Measurements from ENCODE around the gene MACO1.
A peak's percentile ranks its signal among the peaks of the same experiment; 100 is the strongest.
"Not testable (repeated sequence)": the region's sequence is repeated elsewhere in the genome, so short reads cannot be mapped to it uniquely, and the experiment has no call there.

Gene MACO1

GRCh38 chr1:25458541-25459298 is 28.0 kb downstream of the MACO1 start:
- no peak for DNase-seq (ENCODE audit: low spot score)

- DNase-seq (ENCODE audit: low spot score), result no peak
Observed at GRCh38 chr1:25460020-25460419, 29.3 kb downstream of the MACO1 start.

DNA sequence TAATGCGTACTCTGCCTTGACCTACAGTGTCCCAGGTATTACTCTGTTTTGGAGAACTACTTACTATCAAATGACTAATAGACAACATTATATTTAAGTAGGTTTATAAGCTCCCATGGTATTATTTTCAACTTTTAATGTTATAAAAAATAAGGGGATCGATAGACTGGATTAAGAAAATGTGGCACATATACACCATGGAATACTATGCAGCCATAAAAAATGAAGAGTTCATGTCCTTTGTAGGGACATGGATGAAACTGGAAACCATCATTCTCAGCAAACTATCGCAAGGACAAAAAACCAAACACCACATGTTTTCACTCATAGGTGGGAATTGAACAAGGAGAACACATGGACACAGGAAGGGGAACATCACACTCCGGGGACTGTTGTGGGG is 30.1 kb downstream of the MACO1 start:
- DNase-seq (ENCODE audit: low spot score), result not testable (repeated sequence)

- DNase-seq (ENCODE audit: low spot score), result no peak
Observed at GRCh38 chr1:25461849-25462248, 31.2 kb downstream of the MACO1 start.

GRCh38 chr1:25462732-25463131 is 32.0 kb downstream of the MACO1 start:
- no peak for DNase-seq (ENCODE audit: low spot score)

DNA sequence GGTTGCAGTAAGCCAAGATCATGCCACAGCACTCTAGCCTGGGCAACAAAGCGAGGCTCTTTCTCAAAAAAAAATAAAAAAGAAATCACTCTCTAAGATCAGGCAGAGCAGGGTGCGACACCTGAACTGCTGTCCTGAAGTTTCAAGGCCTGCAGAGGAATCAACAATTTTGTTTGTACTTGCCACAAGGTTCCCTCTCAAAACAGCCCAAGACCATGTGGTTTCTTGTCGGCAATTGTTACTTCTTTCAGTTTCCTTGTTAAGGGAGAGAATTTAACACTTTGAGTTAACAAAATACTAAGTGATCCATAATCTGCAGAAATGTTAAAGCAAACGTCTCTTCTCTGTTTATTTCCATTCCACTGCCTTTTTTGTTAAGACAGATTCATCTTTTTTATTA is 36.5 kb downstream of the MACO1 start:
- DNase-seq (ENCODE audit: low spot score), result no peak

DNA sequence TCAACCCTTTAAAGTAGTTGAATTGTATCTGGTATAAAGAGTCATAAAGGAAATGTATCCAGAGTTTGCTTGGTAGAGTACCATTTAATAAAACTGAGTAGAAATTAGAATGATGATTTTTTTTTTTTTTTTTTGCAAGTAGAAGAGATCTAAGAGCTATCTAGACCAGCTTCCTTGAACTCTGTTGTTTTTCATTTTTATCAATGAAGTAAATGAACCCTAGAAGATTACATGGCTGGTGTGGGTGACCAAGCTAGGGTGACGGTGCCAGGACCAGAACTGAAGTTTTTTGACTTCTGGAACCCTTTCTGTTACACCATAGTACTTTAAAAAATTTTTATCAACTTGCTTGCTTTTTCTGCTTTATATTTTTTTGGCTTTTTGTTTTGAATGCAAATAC is 36.9 kb downstream of the MACO1 start:
- DNase-seq (ENCODE audit: low spot score), result no peak

DNA sequence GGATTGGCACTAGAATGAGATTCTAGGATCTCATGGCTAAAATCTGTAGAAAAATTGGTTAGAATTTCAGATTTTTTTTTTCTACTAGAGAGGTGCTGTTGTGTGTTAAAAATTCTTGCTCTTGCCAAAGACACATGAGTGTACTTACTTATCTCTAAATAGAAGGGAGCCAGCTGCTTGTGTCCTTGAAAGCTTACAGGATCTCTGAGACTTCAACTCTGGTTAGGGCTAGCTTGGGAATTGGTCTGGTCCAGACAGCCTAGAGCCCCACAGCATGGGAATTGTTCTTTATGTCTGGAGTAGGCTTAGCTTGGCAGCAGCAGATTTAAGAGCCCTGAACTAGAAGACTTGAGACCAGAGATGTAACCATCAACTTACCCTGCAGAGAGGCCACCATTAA is 37.3 kb downstream of the MACO1 start:
- DNase-seq (ENCODE audit: low spot score), result no peak

GRCh38 chr1:25469177-25469576 is 38.5 kb downstream of the MACO1 start:
- no peak for DNase-seq (ENCODE audit: low spot score)

DNA sequence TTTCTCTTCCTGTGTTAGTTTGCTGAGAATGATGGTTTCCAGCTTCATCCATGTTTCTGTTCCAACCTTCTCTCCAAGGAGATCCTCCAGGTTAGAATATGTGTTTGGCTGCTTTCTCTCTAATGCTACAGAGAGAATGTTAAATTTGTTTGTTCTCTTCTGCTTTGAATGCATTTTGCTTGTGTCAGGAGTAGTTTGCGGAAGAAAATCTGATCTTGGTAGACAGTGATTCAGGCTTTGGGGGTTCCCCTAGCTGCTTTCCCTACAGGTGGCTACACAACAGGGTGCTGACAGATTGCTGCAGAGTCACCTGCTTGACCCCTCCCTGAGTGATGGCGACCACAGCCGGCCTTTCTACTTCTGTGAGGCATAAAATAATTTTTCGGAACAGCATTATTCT is 41.8 kb downstream of the MACO1 start:
- peak; percentile 21 for DNase-seq (ENCODE audit: low spot score)

DNA sequence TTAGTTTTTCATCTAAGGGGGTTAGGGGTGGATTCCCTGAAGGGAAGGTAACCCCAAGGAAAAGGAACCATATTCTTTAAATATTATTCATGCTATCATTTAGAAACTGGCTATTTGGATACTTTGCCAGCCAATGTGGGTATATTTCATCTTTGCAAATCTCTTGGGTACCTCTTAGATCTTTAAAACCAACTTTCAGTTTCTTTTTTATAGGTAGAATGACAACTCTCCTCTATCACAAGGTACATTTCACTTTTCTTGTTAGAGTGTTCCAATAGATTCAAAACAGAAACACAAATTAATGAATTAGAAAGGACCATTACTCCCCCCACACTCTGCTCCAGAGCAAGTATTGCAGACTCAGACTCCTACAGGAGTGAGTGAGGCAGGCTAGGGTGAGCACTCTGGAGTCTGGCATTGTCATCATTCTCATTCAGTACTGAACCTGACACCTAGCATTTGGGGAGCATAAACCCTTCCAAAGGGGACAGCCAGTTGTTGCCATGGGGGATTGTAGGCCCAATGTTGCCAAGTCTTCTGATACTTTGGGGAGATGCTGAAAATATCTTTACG is 43.0 kb downstream of the MACO1 start:
- no peak for DNase-seq (ENCODE audit: low spot score)

- DNase-seq (ENCODE audit: low spot score), result no peak
Observed at GRCh38 chr1:25474439-25475047, 43.8 kb downstream of the MACO1 start.

DNA sequence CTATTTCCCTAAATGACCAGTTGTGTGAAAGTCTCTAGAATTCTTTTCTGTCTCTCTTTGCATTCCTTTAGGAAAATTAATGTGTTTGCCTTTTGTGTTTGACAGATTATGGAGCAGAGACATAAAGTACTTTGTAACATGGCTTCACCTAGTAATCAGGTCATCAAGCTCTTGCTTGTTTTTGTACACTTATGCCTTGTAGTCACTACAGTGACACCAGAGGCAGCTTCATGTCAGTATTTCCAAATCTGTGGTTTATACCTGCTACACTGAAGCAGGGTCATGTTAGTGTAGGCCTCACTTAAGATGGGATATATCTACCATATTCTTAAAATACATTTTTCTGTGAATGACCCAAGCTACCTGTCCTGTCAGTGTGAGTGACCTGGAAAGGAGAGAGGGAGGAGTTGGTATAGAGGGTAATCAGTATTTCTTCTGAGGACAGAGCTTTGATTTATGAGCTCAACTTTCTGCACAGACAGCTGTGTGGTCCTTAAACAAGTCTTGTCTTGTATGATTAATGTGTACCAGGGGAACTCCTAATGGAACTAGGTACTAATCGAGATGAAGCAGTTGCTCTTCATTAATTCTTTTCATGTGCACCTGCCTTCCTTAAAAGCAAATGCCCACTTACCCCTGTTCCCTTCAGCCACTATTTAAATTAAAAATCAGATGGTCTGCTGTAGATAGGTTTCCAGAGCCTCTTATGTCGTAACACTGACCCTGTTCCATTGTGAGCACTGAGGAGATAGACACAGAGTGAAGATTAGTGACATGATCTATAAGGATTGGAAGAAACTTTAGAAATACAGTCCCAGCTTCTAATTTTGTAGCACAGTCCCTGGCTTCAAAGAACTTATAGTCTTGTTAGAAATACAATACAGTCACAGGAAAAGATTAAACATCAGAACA is 45.7 kb downstream of the MACO1 start:
- no peak for DNase-seq (ENCODE audit: low spot score)

DNA sequence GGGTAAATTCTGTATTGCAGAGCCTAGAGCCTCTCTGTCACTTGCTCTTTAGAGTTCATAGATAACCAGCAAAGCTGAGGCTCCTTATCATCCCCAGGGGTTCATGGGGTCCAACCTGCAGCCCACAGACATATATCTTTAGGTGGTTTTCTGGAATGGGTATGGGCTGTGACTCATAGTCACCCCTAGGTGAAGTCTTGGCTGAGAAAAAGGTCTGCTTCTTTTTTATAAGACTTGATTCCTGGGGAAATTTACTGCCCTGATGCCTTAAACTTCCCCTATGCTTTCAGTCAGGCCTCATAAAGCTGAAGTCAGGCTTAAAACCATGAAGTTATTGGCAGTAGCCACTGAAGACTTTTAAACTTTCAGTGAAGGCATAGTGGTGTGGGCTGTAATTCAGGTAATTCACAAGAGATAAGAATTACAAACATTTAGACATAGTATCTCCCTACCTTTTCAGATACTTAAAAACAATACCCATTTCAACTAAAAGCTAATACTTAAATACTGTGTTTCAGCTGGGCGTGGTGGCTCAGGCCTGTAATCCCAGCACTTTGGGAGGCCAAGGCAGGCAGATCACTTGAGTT is 46.8 kb downstream of the MACO1 start:
- DNase-seq (ENCODE audit: low spot score), result no peak

GRCh38 chr1:25478633-25479032 is 47.9 kb downstream of the MACO1 start:
- no peak for DNase-seq (ENCODE audit: low spot score)

GRCh38 chr1:25481625-25482024 is 50.9 kb downstream of the MACO1 start:
- DNase-seq (ENCODE audit: low spot score), result no peak

DNA sequence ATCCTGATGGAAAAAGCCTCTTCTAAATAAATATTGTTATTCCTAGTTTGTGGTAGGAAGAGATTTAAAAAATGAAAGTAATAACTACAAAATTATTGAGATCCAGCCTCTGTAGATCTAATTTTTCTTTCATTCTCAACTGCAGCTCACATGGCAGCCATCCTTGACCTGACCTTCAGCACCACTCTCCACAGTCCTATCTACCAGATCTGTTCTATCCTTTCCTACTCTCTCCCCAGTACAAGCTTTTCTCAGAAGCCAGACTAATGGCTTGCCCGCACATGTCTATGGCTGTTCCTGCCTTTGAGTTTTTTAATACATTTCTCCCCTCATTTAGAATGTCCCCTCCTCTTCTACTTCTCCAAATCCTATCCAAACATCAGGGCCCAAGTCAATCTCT is 51.5 kb downstream of the MACO1 start:
- no peak for DNase-seq (ENCODE audit: low spot score)

DNA sequence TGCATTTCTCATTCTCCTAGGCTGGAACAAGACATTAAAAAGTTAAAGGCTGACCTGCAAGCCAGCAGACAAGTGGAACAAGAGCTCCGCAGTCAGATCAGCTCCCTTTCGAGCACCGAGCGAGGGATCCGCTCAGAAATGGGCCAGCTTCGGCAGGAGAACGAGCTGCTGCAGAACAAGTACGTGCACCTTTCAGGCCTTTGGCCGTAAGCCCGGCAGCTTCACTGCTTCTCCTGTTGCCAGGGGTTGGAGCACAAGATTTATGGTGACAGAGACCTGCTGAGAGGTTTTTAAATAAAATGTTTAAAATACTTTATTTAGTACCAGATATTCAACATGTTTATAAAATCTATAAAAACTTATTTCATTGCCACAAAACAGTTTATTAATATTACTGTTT is 53.4 kb downstream of the MACO1 start:
- DNase-seq (ENCODE audit: low spot score), result no peak

DNA sequence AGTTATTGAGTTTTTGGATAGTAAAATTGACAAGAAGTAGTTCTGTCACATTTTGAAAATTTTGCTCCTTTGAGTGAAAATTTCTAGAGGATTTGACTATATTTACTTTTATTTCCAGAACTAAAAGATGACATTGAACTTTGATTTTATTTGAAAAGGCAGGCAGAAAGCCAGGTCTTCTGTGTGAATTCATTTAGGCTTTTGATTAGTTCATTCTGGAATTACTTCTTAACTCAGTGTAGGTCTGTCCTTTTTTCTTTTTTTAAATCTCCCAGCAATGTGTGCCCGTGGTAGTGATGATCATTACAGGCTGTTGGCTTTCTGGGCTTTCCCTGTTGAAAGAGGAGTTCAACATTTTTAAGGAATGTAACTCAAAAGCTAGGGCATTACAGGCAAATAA is 53.8 kb downstream of the MACO1 start:
- no peak for DNase-seq (ENCODE audit: low spot score)

DNA sequence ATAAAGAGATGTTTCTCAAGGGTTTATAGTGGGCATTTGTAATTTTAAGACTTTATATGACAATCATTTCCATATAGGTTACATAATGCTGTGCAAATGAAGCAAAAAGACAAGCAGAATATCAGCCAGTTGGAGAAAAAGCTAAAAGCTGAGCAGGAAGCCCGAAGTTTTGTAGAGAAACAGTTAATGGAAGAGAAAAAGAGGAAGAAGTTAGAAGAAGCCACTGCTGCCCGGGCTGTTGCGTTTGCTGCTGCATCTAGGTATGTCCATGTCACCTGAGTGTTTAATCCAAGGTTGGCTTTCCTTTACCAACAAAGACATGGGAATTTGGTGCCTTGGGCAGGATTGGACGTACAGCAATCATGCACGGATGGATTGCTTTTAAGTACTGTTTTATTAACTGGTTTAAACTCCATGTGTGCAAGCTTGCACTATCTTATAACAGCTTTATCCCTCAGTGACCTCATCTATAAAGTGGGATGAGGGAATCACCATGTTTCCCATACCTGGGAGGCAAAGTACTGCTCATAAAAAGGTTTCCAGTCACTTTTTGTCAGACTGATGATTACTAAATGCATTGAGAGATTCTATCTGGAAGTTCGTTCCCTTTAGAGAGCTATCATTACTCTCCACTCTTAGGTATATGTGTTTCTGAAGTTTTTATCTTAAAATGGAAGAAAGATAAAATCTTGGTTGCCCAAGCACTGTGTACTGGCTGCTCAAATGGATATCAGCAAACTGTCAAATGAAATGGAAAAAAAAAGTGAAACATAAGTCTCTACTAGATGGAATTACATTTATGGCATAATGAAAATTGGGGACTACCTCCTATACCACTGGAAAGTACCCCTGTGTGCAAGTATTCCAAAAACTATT is 55.1 kb downstream of the MACO1 start:
- DNase-seq (ENCODE audit: low spot score), result no peak

DNA sequence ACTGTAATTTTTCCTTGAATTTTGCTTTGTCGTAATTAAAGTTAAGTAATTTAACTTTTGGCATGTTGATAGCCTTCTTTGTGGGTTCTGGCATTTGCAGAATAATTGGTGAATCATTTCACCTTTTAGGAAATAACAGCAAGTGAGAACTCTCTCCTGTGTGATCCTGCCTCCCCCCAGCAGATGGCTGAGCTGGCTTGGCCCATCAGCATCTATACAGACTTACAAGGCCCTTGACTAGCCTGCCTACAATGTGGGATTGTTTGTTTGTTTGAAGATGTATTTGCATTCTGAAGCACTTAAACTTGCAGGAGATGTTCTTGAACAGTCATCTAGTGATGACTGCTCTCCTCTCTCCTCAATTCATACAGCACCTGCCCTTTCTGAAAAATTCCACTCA is 55.9 kb downstream of the MACO1 start:
- DNase-seq (ENCODE audit: low spot score), result no peak

Data from CD4-positive, alpha-beta T cell treated with Interleukin-2 at 100 ng/mL for 4 hours (primary cell).